Keratinocyte (primary cell): ENCODE measurements around the gene TMEM132D. TPM values are rescaled to one million over a fixed set of nuclear protein-coding genes. Genes with fewer than 3 reads are reported as not detected.

Experiments used
- DNase-seq: peaks from one replicate; pipeline ENCODE4 v3.0.0-alpha.2; 2011; ENCODE audit warnings: low read depth, missing footprints, low spot score
- FAIRE-seq: peaks from 2 replicates; lab custom pipeline; 2011; peaks lifted over from hg19 to GRCh38; lab: Jason Lieb, UNC
- H2AFZ ChIP-seq: 2 replicates; pipeline ENCODE4 v1.6.0; 2012; ENCODE audit warnings: low read length, control low read depth, inconsistent platforms; ENCODE audit not compliant: control insufficient read depth
- H3K27ac ChIP-seq: 2 replicates; pipeline ENCODE4 v1.5.1; 2011; ENCODE audit warnings: low read length; ENCODE audit not compliant: control insufficient read depth, insufficient read depth
- H3K27me3 ChIP-seq: 3 replicates; pipeline ENCODE4 v1.6.0; 2011; ENCODE audit warnings: low read length; ENCODE audit not compliant: control insufficient read depth, insufficient read depth; ENCODE audit errors: extremely low read depth
- H3K36me3 ChIP-seq, 2 experiments: 2 replicates in 1 of 2; 3 replicates in 1 of 2; pipeline ENCODE4 v1.5.1; 2011; ENCODE audit warnings: low read length in 2 of 2, mild to moderate bottlenecking in 1 of 2; ENCODE audit not compliant: control insufficient read depth in 2 of 2, insufficient read depth in 2 of 2; ENCODE audit errors: extremely low read depth in 1 of 2
- H3K4me1 ChIP-seq: 3 replicates; pipeline ENCODE4 v1.5.1; 2011; ENCODE audit warnings: low read length; ENCODE audit not compliant: control insufficient read depth, insufficient read depth; ENCODE audit errors: extremely low read depth
- H3K4me2 ChIP-seq: 3 replicates; pipeline ENCODE4 v1.6.0; 2011; ENCODE audit warnings: low read depth, low read length; ENCODE audit not compliant: control insufficient read depth, insufficient read depth; ENCODE audit errors: extremely low read depth
- H3K4me3 ChIP-seq, 3 experiments: fragments of 200-600 bp in 1 of 3; sonication (generic) in 1 of 3; 2 replicates in 2 of 3; 3 replicates in 1 of 3; pipeline ENCODE4 v1.5.1; 2011 to 2016; ENCODE audit warnings: low read length in 3 of 3, mild to moderate bottlenecking in 3 of 3, control low read depth in 2 of 3, inconsistent platforms in 1 of 3, low read depth in 1 of 3, mixed read lengths in 1 of 3, mixed run types in 1 of 3, moderate library complexity in 1 of 3; ENCODE audit not compliant: control insufficient read depth in 2 of 3, insufficient read depth in 2 of 3; ENCODE audit errors: extremely low read depth in 1 of 3
- H3K79me2 ChIP-seq: 2 replicates; pipeline ENCODE4 v1.6.0; 2012; ENCODE audit warnings: low read length; ENCODE audit not compliant: control insufficient read depth, insufficient read depth
- H3K9ac ChIP-seq: 3 replicates; pipeline ENCODE4 v1.6.0; 2011; ENCODE audit warnings: low read length; ENCODE audit not compliant: control insufficient read depth, insufficient read depth; ENCODE audit errors: extremely low read depth
- H3K9me1 ChIP-seq: 3 replicates; pipeline ENCODE4 v1.6.0; 2011; ENCODE audit warnings: low read length; ENCODE audit not compliant: control insufficient read depth, insufficient read depth; ENCODE audit errors: extremely low read depth
- H3K9me3 ChIP-seq: 2 replicates; pipeline ENCODE4 v1.5.1; 2012; ENCODE audit warnings: low read depth, low read length; ENCODE audit not compliant: control insufficient read depth
- H4K20me1 ChIP-seq: 3 replicates; pipeline ENCODE4 v1.6.0; 2011; ENCODE audit warnings: low read length; ENCODE audit not compliant: control insufficient read depth, insufficient read depth; ENCODE audit errors: extremely low read depth
- EZH2 ChIP-seq: IDR thresholded peaks from one replicate; pipeline ENCODE4 v1.6.1; 2012; ENCODE audit warnings: inconsistent platforms, mild to moderate bottlenecking, low read length, moderate library complexity
- dilution Hi-C: fragments of 300-500 bp; cut with MboI; formaldehyde crosslinking; loops from one replicate; pipeline ENCODE4 v1.7.0; 2020; ENCODE audit warnings: low sequenced_read_pairs; ENCODE audit not compliant: extremely low pct_ligation_motif_present
- polyA plus RNA-seq, 5 experiments: library from polyadenylated mRNA; depleted of rRNA in 3 of 5; stranded (reverse) in 3 of 5; stranded (forward) in 1 of 5; unstranded in 1 of 5; fragments of >200 nt; gene quantifications; 1 replicate in 1 of 5; 2 replicates in 3 of 5; 3 replicates in 1 of 5; pipeline versions ENCODE4 v1.2.1 to v1.2.3, GENCODE V29; 2011 to 2012; ENCODE audit warnings: missing spikeins in 2 of 5, low read depth in 1 of 5, low replicate concordance in 1 of 5
- TF ChIP-seq, protein P1 (sequence below), 3 experiments: IDR thresholded peaks in 1 of 3; conservative IDR thresholded peaks in 1 of 3; optimal IDR thresholded peaks in 1 of 3; 2 replicates in 2 of 3; 3 replicates in 1 of 3; pipeline versions ENCODE3 to v1.5.1; 2011; ENCODE audit warnings: low read length in 3 of 3, mild to moderate bottlenecking in 3 of 3, moderate library complexity in 2 of 3, control low read depth in 1 of 3, inconsistent platforms in 1 of 3; ENCODE audit not compliant: insufficient read depth in 2 of 3; ENCODE audit errors: extremely low read depth in 1 of 3

TMEM132D gene
- polyA plus RNA-seq, 1 donor (not counting 4 experiments of a cell fraction or from before 2014, with no cell fraction given), result not detected

DNA sequence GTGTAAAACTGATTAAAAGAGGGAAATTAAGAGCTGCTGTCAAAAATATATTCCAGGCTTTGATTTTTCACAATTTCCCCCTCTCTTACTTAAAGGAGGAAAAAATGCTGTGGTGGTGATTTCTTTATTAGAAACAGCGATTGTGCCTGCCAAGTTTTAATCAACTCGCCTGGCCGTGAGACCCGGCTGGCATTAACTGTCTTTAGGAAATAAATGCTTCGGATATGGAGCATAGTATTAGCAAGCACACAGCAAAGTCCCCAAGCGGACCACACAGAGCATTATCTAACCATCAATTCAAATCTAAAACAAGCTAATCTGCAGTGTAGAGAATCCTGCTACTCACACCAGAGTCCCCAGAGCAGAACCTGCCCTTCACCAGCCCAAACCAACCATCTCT is 457.1 kb downstream of the TMEM132D start:
- dilution Hi-C loops, result no loop called here
- DNase-seq (no peak), FAIRE-seq (no peak)
- TF ChIP-seq, protein P1, sequence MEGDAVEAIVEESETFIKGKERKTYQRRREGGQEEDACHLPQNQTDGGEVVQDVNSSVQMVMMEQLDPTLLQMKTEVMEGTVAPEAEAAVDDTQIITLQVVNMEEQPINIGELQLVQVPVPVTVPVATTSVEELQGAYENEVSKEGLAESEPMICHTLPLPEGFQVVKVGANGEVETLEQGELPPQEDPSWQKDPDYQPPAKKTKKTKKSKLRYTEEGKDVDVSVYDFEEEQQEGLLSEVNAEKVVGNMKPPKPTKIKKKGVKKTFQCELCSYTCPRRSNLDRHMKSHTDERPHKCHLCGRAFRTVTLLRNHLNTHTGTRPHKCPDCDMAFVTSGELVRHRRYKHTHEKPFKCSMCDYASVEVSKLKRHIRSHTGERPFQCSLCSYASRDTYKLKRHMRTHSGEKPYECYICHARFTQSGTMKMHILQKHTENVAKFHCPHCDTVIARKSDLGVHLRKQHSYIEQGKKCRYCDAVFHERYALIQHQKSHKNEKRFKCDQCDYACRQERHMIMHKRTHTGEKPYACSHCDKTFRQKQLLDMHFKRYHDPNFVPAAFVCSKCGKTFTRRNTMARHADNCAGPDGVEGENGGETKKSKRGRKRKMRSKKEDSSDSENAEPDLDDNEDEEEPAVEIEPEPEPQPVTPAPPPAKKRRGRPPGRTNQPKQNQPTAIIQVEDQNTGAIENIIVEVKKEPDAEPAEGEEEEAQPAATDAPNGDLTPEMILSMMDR (optimal IDR thresholded peaks at IDR 0.05 in 1 of 3, IDR thresholded peaks at IDR 0.05 in 1 of 3, conservative IDR thresholded peaks at IDR 0.05 in 1 of 3; ENCODE audit: extremely low read depth in 1 of 3, insufficient read depth in 2 of 3, low read length in 3 of 3), result no peak
- no peak for TF ChIP-seq EZH2
- Histone ChIP-seq H3K36me3 (no peaks in the 10 kb centered on the region), H3K9me1 (no peaks in the 10 kb centered on the region), H3K9me3 (peaks cover 3% of the 10 kb centered on the region), H3K4me2 (no peak overlapping the region), H3K27ac (no peak overlapping the region), H3K9ac (no peak overlapping the region), H2AFZ (no peak overlapping the region), H3K4me1 (no peaks in the 10 kb centered on the region), H3K27me3 (no peaks in the 10 kb centered on the region), H3K79me2 (no peaks in the 10 kb centered on the region), H4K20me1 (no peaks in the 10 kb centered on the region), H3K4me3 (no peak overlapping the region)

DNA sequence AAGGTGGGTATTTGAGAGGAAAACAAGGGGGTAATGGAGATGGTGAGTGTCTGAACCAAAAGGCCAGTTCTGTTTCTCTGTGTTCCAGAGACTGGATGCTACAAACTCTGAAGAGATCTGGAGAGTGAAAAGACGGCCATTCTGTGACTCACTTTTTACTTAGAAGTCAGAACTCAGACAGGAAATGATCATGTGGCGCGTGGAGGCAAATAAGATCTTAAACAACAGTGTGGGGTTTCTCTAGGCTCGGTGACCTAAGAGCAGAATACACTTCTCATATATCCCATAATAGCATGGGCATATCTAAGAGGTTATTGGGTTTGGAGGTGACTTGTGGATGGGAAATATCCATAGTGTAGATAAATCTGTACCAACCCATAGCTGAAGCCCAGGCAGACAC is 463.5 kb downstream of the TMEM132D start:
- no peaks in the 10 kb centered on the region for H4K20me1 ChIP-seq
- dilution Hi-C loops, result no loop called here
- H3K4me2 ChIP-seq, result no peak overlapping the region
- TF ChIP-seq EZH2, result no peak
- TF ChIP-seq, protein P1 (optimal IDR thresholded peaks at IDR 0.05 in 1 of 3, IDR thresholded peaks at IDR 0.05 in 1 of 3, conservative IDR thresholded peaks at IDR 0.05 in 1 of 3; ENCODE audit: extremely low read depth in 1 of 3, insufficient read depth in 2 of 3, low read length in 3 of 3), result no peak
- H3K9me1 ChIP-seq, result no peaks in the 10 kb centered on the region
- H2AFZ ChIP-seq, result no peak overlapping the region
- H3K9ac ChIP-seq, result no peak overlapping the region
- FAIRE-seq (no peak), DNase-seq (no peak)
- H3K4me3 ChIP-seq, result no peak overlapping the region
- H3K9me3 ChIP-seq, result peaks cover 2% of the 10 kb centered on the region
- no peaks in the 10 kb centered on the region for H3K36me3 ChIP-seq
- H3K4me1 ChIP-seq, result no peaks in the 10 kb centered on the region
- H3K79me2 ChIP-seq, result no peaks in the 10 kb centered on the region
- H3K27me3 ChIP-seq, result no peaks in the 10 kb centered on the region
- H3K27ac ChIP-seq, result no peak overlapping the region
